Erythroblast (primary cell): Measurements from ENCODE around the gene LRP1.

Experiments
- DNase-seq, 2 experiments: peaks; one replicate each; lab custom pipeline; 2025; lab: John Stamatoyannopoulos, UW
- GATA1 ChIP-seq: IDR thresholded peaks from 2 replicates; pipeline ENCODE4 v1.6.1; 2011; ENCODE audit warnings: low read depth, mild to moderate bottlenecking, control low read depth, low read length, moderate library complexity
- POLR2A ChIP-seq: IDR thresholded peaks from 2 replicates; pipeline ENCODE4 v1.6.1; 2011; ENCODE audit warnings: mild to moderate bottlenecking, low read length

The LRP1 gene

GRCh38 chr12:57204454-57204853 lies 76.2 kb downstream of the LRP1 start:
- TF ChIP-seq POLR2A (no peak), GATA1 (no peak)
- DNase-seq: no peak

GRCh38 chr12:57205186-57205585 lies 76.9 kb downstream of the LRP1 start:
- no peak for DNase-seq
- TF ChIP-seq POLR2A (no peak), GATA1 (no peak)

GRCh38 chr12:57205931-57206330 lies 77.6 kb downstream of the LRP1 start:
- TF ChIP-seq POLR2A (no peak), GATA1 (no peak)
- DNase-seq: no peak

- TF ChIP-seq GATA1: no peak
- TF ChIP-seq POLR2A: no peak
- DNase-seq: no peak
Measured at GRCh38 chr12:57207731-57208630, 79.7 kb downstream of the LRP1 start.

- DNase-seq: no peak
- no peak for TF ChIP-seq POLR2A
- no peak for TF ChIP-seq GATA1
Measured at GRCh38 chr12:57208631-57209282, 80.5 kb downstream of the LRP1 start.

- no peak for DNase-seq
- no peak for TF ChIP-seq POLR2A
- TF ChIP-seq GATA1: no peak
Measured at GRCh38 chr12:57209916-57210315, 81.6 kb downstream of the LRP1 start.

- TF ChIP-seq GATA1 (no peak), POLR2A (no peak)
- DNase-seq: no peak
Measured at GRCh38 chr12:57210461-57210860, 82.2 kb downstream of the LRP1 start.

GRCh38 chr12:57210926-57211692 lies 82.8 kb downstream of the LRP1 start:
- TF ChIP-seq GATA1: no peak
- TF ChIP-seq POLR2A: no peak
- DNase-seq: no peak

GRCh38 chr12:57211791-57212700 lies 83.8 kb downstream of the LRP1 start:
- TF ChIP-seq GATA1 (no peak), POLR2A (no peak)
- DNase-seq: no peak

GRCh38 chr12:57212701-57213057 lies 84.4 kb downstream of the LRP1 start:
- no peak for TF ChIP-seq GATA1
- TF ChIP-seq POLR2A: no peak

GRCh38 chr12:57213058-57213715 lies 84.9 kb downstream of the LRP1 start:
- DNase-seq: peak; percentile 75 to 87
- TF ChIP-seq POLR2A (no peak), GATA1 (no peak)

More at GRCh38 chr12:57212701-57213057, 84.4 kb downstream of the LRP1 start:
- no peak for DNase-seq

GRCh38 chr12:57213763-57214397 lies 85.6 kb downstream of the LRP1 start:
- peak in 1 of 2 experiments; percentile 38 for DNase-seq
- no peak for TF ChIP-seq POLR2A
